Progenitor cell of endocrine pancreas (in vitro differentiated cells): ENCODE measurements around the gene BRSK1. TPM values are rescaled to one million over a fixed set of nuclear protein-coding genes. Genes with fewer than 3 reads are reported as not detected.

Source experiments
- DNase-seq: peaks from one replicate; pipeline ENCODE4 v3.0.0; 2021; ENCODE audit warnings: low spot score; ENCODE audit not compliant: unreplicated experiment
- H3K27ac Mint-ChIP-seq: 2 replicates; pipeline ENCODE4 v1.8.0; 2021; ENCODE audit warnings: mild to moderate bottlenecking, moderate library complexity, mixed read lengths
- H3K27me3 Mint-ChIP-seq: 2 replicates; pipeline ENCODE4 v1.8.0; 2021; ENCODE audit warnings: mixed read lengths
- H3K36me3 Mint-ChIP-seq: 2 replicates; pipeline ENCODE4 v1.8.0; 2022; ENCODE audit warnings: mixed read lengths; ENCODE audit not compliant: insufficient read depth
- H3K4me1 Mint-ChIP-seq: 2 replicates; pipeline ENCODE4 v1.8.0; 2021; ENCODE audit warnings: low read depth, mixed read lengths
- H3K4me3 Mint-ChIP-seq: 2 replicates; pipeline ENCODE4 v1.8.0; 2021; ENCODE audit warnings: low read depth, mild to moderate bottlenecking, moderate library complexity, mixed read lengths
- H3K9me3 Mint-ChIP-seq: 2 replicates; pipeline ENCODE4 v1.8.0; 2021; ENCODE audit warnings: low read depth, mixed read lengths
- CTCF ChIP-seq: fragments of 200-600 bp; sonication (generic); IDR thresholded peaks from one replicate; pipeline ENCODE4 v1.5.0; 2021; ENCODE audit warnings: antibody characterized with exemption, mild to moderate bottlenecking; ENCODE audit not compliant: unreplicated experiment
- total RNA-seq: library from RNA; stranded (reverse); gene quantifications from 2 replicates; pipeline ENCODE4 v1.2.1, GENCODE V29; 2021

Gene BRSK1
- total RNA-seq, 1 donor from 2014 or later: 68.7 TPM

GRCh38 chr19:55241935-55242464 lies 41.8 kb upstream of the BRSK1 start:
- Mint-ChIP-seq H3K9me3 (no peaks in the 10 kb centered on the region), H3K36me3 (peaks cover 15% of the 10 kb centered on the region), H3K27me3 (no peaks in the 10 kb centered on the region), H3K4me1 (no peaks in the 10 kb centered on the region), H3K4me3 (no peak overlapping the region), H3K27ac (no peak overlapping the region)
- no peak for DNase-seq
- no peak for TF ChIP-seq CTCF

GRCh38 chr19:55242517-55242916 lies 41.3 kb upstream of the BRSK1 start:
- DNase-seq: no peak
- no peaks in the 10 kb centered on the region for H3K4me1 Mint-ChIP-seq
- no peak overlapping the region for H3K27ac Mint-ChIP-seq
- no peak for TF ChIP-seq CTCF
- H3K27me3 Mint-ChIP-seq: no peaks in the 10 kb centered on the region
- H3K4me3 Mint-ChIP-seq: no peak overlapping the region
- peaks cover 11% of the 10 kb centered on the region for H3K36me3 Mint-ChIP-seq
- H3K9me3 Mint-ChIP-seq: no peaks in the 10 kb centered on the region

DNA sequence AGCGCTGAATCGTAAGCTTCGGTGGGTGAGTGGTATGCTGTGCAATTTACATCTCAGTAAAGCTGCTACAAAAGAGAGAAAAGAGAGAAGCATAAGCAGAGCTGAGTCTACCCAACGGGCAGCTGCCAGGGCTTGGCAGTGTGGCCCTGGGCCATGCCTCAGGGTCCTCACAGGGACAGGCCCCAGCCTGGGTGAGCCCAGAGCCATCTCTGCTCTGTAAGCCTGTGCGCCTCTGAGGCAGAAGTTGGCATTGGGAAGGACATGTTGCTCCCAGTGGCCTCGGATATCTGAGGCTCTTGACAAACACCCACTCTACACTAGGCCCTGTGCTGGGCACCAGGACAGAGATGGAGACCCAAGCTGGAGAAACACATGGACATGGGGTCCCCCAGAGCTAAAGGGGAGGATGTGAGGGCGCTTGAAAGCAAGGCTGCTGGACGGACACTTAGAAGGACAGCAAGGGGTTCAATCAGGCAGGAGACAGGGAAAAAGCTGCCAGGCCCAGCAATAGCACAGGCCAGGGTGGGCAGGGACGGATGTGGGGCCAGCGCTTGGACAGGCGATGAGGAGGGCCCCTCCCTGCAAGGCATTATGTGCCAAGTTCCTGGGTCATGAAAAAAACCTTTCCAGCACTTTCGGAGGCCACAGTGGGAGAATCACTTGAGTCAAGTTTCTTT lies 39.7 kb upstream of the BRSK1 start:
- Mint-ChIP-seq H3K27ac (no peak overlapping the region), H3K9me3 (no peaks in the 10 kb centered on the region), H3K36me3 (peaks cover 10% of the 10 kb centered on the region), H3K27me3 (no peaks in the 10 kb centered on the region), H3K4me1 (no peaks in the 10 kb centered on the region), H3K4me3 (no peak overlapping the region)
- DNase-seq: no peak
- no peak for TF ChIP-seq CTCF

DNA sequence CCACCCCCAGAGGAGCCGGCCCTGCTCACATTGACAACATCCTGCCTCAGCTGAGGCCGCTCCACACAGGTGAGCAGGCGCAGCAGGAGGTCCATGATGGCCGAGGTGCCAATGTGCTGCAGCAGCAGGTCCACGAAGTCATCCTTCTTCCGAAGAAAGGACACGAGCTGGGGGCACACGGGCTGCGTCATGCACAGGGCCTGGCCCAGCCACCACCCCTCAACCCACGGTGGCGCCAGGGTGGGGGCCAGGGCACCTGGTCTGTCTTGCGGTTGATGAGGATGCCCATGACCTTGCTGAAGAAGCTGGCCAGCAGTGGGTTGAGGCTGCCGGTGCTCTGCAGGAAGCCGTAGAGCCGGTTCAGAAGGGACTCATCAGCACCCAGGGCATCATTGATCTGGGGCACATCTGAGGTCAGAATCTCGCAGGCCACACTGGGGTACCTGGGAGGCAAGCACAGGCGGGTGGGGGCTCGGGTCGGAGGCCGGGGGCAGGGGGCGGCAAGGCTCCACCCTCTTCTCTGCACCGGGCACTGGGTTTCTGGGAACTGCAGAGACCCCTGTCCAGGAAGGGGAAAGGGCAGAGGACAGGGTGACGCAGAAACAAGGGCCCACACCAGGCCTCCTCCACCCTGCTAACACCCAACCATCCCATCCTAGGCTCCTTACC lies 38.4 kb upstream of the BRSK1 start:
- no peak for TF ChIP-seq CTCF
- H3K27me3 Mint-ChIP-seq: no peaks in the 10 kb centered on the region
- no peak overlapping the region for H3K4me3 Mint-ChIP-seq
- no peaks in the 10 kb centered on the region for H3K4me1 Mint-ChIP-seq
- no peaks in the 10 kb centered on the region for H3K9me3 Mint-ChIP-seq
- peaks cover 10% of the 10 kb centered on the region for H3K36me3 Mint-ChIP-seq
- H3K27ac Mint-ChIP-seq: no peak overlapping the region
- DNase-seq: no peak

GRCh38 chr19:55246462-55247451 lies 37.0 kb upstream of the BRSK1 start:
- H3K9me3 Mint-ChIP-seq: no peaks in the 10 kb centered on the region
- H3K27me3 Mint-ChIP-seq: no peaks in the 10 kb centered on the region
- DNase-seq: no peak
- H3K4me1 Mint-ChIP-seq: no peaks in the 10 kb centered on the region
- no peak overlapping the region for H3K4me3 Mint-ChIP-seq
- H3K27ac Mint-ChIP-seq: no peak overlapping the region
- TF ChIP-seq CTCF: no peak
- peaks cover 6% of the 10 kb centered on the region for H3K36me3 Mint-ChIP-seq
